ENCODE data around the gene CPEB2.
"Not testable (repeated sequence)": the region's sequence is repeated elsewhere in the genome, so short reads cannot be mapped to it uniquely, and the experiment has no call there.

CPEB2 gene

DNA sequence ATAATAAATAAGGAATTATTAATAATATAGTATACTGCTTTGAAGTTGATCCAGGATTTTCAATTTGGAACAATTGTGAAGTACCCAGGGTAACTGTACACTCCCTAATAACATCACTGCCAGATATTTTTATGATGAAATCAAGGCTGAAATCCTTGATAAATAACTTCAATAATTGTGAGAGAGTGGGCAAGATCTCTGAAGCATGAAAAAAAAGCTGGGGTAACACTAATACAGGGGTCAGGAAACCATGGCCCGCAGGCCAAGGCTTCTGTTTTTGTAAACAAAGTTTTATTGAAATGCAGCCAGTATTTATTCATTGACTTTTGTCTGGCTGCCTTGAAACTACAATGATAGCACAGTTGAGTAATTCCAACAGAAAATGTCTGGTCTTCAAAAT lies 41.6 kb downstream of the CPEB2 start:
- DNase-seq (ENCODE audit: low read depth, low spot score) = no peak

DNA sequence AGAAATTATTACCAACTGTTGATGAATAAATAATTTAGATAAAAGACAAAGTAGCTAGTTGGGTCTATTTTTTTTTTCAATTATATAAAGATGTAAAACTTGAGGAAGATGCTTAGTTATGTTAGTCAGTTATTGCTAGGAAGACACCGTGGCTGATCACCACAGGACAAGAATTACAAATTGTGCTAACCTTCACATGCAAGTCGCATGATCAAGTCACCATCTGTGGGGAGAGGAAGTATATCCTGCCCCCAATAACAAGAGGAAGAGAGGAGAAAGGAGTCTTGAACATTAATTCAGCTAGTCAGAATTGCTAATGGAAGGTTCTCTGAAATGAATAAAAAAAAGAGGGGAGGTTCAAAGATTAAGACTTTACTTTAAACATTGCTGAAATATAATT lies 52.3 kb downstream of the CPEB2 start:
- no peak for DNase-seq (ENCODE audit: low read depth, low spot score)

DNA sequence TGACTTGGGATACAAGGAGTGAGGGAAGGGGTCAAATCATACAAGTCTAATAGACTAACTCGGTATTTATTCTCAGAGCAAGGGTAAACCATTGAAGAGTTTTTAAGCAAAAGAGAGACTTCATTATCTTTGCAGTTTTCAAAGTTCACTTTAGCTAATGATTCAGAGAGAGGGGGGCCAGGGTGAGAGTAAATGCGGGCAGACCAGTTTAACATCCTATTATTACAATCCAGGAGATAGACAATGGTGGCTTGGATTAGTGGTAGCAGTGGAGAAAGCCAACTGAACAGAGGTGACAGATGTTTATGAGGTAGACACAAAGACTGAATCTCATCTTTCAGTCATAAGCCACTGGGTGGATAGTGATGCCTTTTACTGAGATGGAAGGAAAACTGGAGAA lies 57.9 kb downstream of the CPEB2 start:
- DNase-seq (ENCODE audit: low read depth, low spot score) = no peak

DNA sequence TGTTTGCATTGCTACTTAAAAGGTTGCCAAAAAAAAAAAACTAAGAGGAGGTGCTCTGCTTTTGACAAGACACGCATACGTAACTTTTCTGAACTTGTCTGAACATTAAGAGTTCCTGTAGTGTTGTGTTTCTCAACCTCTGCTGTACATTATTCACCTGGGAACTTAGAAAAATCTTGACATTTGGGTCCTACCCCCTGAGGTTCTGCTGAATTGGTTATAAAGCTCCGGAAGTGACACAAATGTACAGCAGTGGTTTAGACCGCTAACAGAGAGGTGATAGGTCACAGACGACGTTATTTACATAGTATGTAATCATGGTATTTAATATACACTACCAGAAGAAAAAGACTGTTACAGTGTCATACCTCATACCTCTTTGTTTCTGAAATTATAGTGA lies 61.1 kb downstream of the CPEB2 start:
- DNase-seq (ENCODE audit: low read depth, low spot score) = no peak

DNA sequence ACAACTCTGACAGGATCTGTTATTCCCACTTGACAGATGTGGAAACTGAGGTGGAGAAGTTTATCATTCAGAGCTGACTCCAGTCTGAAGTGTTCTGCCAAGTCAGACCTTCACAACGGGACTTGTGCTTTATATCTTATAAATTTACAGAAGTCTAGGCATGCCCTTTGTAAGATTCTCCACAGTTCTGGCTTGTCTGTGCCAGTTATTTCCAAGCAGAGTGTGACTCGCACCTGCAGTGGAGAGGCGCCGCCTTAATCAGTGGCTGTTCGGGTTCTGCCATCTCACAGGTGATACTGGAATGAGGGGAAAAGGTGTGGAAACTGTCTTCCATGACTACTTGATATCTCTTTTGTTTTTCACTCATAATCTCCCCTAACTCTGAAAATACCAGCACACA lies 63.2 kb downstream of the CPEB2 start:
- DNase-seq (ENCODE audit: low read depth, low spot score) = no peak

DNA sequence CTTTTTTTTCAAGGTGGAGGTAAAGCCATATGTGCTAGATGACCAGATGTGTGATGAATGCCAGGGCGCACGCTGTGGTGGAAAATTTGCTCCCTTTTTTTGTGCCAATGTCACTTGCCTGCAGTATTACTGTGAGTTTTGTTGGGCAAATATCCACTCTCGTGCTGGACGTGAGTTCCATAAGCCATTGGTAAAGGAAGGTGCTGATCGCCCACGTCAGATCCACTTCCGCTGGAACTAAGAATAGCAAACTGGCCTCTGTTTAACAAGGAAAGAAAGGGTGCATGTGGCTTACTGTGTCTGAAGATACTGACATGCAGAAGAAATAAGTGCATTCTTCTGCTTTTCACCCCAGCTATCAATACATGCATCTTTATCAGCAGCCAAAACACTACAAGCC lies 63.9 kb downstream of the CPEB2 start:
- DNase-seq (ENCODE audit: low read depth, low spot score) = no peak

DNA sequence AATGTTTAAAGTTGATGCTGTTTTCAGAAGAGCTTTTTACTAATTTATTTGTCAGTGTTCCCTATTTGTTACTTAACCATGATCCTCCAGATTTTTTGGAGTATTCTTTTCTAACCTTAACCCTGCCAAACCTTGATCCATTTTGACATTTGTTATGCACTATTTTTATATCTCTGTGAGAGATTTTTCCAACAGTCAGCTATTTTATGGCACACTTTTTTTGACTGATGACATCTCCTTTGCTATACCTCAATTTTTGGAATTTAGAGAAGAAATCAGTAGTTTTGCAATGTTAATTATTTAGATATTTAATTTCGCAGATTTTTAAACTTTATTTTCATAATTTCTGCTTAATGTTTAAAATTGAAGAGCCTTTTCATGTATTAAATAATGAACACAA lies 66.0 kb downstream of the CPEB2 start:
- no peak for DNase-seq (ENCODE audit: low read depth, low spot score)

DNA sequence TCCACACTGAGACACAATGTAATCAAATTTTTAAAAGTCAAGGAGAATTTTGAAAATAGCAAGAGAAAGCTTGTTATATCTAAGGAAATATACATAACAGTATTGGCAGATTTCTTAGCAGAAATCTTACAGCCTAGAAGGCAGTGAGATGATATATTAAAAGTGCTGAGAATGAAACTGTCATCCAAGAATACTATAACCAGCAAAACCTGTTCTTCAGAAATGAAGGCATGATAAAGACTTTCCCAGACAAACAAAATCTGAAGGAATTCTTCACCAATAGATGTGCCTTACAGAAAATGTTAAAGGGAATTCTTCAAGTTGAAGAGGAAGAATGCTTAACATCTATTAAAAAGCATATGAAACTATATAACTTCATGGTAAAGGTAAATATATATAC lies 73.6 kb downstream of the CPEB2 start:
- no peak for DNase-seq (ENCODE audit: low read depth, low spot score)

DNA sequence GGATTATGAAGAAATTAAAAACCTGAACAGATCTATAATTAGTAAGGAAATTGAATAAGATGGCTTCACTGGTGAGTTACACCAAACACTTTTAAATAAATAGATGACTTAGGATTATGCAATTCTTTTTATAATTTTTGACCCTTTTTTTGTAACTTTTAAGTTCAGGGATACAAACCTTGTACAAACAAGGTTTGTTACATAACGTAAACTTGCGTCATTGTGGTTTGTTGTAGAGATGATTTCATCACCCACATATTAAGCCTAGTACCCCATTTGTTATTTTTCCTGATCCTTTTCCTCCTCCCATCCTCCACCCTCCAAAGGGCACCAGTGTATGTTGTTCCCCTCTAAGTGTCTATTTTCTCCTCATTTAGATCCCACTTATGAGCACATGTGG lies 75.7 kb downstream of the CPEB2 start:
- DNase-seq (ENCODE audit: low read depth, low spot score) = no peak

DNA sequence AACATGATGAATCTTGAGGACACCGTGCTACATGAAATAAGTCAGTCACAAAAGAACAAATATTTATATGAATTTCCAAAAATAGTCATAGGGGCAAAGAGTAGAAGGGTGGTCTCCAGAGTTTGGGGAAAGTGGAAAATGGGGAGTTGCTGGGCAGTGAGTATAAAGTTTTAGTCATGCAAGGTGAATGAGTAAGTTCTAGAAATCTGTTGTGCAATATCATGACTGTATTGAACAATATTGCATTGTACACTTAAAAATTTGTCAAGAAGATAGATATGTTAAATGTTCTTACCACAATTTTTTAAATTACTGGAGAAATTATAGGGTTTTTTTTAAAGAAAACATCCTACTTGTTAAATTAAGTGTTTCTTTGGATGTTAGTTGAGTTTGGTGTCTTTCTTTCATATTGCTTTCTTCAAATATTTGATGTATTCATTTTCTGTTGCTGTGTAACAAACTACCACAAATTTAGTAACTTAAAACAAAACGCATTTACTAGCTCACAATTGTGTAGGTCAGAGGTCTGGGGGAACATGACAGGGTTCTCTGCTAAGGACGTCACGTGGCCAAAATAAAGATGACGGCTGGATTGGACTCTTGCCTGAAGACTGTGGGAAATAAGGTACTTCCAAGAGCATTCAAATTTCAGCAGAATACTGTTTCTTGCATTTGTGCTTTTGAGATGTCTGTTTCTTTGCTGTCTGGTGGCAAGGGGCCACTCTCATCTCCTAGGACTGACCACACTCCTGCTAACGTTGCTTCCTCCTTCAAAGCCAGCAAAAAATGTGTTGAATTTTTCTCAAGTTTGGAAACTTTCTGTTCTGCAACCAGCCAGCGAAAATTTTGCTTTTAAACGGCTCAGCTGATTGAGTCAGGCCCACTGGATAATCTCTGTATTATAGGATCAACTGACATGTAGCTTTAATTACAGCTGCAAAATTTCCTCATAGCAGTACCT lies 76.7 kb downstream of the CPEB2 start:
- no peak for DNase-seq (ENCODE audit: low read depth, low spot score)

DNA sequence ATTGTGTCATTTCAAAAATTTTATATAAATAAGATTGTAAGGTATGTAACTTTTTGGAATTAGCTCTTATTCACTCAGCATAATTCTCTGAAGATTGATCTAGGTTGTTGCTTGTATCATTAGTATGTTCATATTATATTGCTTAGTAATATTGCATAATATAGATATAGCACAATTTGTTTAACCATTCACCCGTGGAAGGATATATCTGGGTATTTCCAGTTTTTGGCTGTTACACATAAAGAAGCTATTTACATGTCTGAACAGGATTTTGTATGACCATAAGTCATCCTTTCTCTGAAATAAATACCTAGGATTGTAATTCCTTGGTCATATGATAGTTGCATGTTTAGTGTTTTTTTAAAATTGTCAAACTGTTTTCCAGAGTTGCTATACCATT lies 82.5 kb downstream of the CPEB2 start:
- DNase-seq (ENCODE audit: low read depth, low spot score) = no peak

DNA sequence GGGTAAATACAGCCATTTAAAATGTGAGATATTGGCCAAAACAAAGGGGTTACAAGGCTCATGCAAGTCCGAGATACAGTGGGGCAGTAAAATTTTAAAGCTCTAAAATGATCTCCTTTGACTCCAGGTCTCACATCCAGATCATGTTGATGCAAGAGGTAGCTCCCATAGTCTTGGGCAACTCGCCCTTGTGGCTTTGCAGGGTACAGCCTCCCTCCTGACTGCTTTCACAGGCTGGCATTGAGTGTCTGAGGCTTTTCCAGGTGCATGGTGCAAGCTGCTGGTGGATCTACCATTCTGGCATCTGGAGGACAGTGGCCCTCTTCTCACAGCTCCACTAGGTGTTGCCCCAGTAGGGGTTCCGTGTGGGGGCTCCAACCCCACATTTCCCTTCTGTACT lies 83.5 kb downstream of the CPEB2 start:
- DNase-seq (ENCODE audit: low read depth, low spot score) = not testable (repeated sequence)

DNA sequence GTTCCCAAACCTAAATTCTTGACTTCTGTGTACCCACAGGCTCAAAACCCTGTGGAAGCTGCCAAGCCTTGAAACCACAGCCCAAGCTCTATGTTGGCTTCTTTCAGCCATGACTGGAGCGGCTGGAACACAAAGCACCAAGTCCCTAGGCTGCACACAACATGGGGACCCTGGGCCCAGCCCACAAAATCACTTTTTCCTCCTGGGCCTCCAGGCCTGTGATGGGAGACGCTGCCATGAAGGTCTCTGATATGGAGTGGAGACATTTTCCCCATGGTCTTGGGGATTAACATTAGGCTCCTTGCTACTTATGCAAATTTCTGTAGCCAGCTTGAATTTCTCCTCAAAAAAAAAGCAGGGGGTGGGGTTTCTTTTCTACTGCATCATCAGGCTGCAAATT lies 84.0 kb downstream of the CPEB2 start:
- not testable (repeated sequence) for DNase-seq (ENCODE audit: low read depth, low spot score)

DNA sequence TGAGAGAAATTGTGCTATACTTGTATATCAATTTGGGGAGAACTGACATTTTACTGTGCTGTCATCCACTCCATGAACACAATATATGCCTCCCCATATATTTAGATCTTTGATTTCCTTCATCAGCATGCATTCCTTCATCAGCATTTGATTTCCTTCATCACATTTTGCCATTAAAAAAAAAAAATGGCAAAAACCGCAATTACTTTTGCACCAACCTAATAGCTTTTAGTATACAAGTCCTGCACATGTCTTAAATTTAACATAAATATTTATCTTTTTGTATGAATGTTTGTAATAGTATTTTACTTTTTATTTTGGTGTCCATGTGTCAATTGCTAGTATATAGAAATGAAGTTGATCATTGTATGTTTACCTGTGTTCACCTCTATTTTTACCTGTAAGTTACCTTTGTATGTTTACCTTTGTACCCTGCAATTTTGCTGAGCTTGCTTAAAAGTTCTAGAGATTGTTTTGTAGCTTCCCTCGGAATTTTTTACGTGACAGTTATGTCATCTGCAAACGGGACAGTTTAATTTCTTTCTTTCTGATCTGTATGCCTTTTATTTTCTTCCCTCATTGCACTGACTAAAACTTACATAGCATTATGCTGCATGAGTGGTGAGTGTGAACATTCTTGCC lies 86.2 kb downstream of the CPEB2 start:
- no peak for DNase-seq (ENCODE audit: low read depth, low spot score)

DNA sequence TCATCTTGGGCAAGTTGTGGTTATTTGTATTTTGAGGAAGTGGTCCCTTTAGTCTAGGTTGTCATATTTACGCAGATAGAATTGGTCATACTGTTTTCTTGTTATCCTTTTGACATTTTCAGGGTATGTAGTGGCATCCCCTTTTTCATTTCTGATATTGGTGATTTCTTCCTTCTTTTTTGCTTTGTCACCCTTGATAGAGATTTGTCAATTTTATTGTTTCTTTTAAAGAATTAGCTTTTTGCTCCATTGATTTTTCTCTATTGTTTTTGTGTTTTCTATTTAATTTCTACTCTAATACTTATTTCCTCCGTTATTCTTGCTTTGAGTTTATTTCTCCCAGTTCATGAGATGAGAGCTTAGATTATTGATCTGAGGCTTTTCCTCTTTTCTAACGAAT lies 87.7 kb downstream of the CPEB2 start:
- no peak for DNase-seq (ENCODE audit: low read depth, low spot score)

DNA sequence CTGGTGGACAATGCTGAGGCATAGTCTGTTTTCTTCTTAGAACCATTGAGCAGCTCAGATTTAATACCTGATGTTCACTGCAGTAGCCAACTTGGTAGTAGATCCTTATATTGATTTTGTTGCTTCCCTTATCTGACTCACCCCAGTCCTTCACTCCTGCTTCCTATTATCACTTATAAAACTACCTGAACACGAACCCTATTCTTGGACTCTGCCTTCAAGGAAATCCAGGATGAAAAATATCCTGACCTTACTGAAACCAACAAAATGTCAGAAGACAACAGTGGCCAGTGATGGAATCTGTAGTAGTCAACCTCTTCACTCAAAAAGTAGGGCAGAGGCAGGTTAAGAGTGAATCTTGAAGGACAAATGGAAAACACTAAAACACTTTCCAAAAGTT lies 98.1 kb downstream of the CPEB2 start:
- no peak for DNase-seq (ENCODE audit: low read depth, low spot score)

DNA sequence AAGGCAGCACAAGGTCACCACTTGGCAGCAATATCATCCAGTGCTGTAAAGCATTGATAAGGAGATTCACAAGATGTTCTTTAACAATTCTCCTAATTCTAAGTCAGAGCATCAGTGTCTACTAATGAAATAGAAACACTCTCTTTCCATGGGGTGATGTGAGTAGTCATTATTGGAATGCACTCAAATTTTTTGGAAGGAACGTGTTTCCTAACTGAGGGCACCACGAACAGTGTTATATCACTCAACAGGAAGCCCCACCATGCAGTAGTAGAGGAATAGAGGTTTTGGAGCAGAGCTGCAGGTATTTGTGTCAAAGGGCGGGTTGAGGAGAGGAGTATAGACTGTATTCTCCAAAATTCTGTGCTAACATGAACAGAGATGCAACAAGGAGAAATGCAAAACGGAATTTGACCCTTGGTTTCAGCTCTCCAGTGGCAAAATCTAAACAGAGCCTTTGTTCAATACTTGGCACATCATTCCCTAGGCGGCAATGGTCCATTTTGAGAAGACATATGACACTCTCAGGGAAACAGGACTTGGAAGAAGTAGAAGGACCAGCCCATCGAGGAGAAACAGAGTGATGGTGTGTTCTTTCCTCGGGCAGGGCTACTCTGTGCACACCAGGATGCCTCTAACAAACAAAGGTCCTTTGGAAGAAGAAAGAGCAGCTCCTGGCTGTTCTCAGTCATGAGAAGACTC lies 98.9 kb downstream of the CPEB2 start:
- no peak for DNase-seq (ENCODE audit: low read depth, low spot score)

DNA sequence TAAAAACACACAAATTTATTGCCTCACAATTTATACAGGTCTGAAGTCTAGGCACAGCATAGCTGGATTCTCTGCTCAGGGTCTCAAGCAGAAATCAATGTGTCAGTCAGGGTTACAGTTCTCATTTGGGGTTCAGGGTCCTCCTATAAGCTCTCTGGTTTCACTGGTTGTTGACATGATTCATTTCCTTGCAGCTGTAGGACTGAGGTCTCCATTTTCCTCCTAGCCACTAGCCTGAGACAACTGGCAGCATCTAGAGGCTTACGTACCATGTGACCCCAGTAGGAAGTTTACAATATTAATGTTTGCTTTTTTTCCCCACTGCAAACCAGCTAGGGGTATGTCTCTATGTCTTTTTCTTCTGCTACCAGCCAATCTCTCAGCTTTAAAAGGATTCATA lies 102.5 kb downstream of the CPEB2 start:
- DNase-seq (ENCODE audit: low read depth, low spot score) = no peak

DNA sequence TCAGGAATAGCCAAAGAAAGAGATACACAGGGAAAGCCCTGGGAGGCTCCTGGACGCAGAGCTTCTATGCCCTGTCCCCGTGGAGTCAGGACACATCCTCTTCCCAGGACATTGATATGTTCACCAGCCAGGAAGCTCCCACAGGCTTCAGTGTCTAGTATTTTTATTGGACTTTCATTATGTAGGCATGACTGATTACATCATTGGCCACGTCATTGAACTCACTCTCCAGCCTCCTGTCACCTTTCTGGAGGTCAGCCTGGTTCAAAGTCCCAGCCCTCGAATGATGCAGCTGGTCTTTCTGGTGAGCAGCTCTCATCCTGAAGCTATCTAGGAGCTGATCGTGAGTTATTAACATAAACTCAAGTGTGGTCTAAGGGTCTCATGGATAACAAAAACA lies 104.1 kb downstream of the CPEB2 start:
- DNase-seq (ENCODE audit: low read depth, low spot score) = no peak

DNA sequence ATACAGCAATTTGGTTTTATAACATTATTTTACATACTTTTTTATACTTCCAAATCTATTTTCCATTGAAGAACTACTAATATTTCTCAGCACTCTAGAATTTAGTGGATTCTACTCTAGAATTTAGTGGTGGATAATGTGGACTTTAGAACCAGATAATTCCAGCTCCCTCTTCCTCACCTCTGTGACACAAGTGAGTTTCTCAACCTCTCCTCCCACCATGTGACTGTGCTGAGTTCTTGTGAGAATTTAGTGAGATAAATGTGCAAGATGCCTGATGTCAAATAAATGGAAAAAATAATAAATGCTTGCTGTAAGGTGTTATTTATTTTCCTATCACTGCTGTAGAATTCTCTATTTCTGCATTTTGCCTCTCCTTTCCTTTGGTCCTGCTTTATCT lies 107.3 kb downstream of the CPEB2 start:
- DNase-seq (ENCODE audit: low read depth, low spot score) = no peak

DNA sequence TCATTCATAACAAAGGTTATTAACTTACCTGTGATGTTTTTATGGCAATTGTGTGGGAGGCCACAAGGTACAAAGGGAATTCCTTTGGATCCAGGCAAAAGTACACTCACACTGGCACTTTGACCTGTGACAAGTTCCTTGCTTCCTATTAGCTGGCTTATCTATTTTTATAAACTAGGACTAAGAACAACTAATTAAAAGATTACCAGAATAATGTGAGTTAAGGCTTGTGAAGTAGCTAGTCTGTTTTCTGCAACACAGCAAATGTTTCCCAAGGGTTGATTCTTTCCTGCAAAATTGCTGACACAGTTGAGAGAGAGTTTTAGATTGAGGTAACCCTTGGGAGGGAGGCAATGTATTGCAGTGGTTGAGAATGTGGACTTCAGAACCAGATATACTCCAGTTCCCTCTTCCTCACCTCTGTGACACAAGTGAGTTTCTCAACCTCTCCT lies 107.9 kb downstream of the CPEB2 start:
- no peak for DNase-seq (ENCODE audit: low read depth, low spot score)

DNA sequence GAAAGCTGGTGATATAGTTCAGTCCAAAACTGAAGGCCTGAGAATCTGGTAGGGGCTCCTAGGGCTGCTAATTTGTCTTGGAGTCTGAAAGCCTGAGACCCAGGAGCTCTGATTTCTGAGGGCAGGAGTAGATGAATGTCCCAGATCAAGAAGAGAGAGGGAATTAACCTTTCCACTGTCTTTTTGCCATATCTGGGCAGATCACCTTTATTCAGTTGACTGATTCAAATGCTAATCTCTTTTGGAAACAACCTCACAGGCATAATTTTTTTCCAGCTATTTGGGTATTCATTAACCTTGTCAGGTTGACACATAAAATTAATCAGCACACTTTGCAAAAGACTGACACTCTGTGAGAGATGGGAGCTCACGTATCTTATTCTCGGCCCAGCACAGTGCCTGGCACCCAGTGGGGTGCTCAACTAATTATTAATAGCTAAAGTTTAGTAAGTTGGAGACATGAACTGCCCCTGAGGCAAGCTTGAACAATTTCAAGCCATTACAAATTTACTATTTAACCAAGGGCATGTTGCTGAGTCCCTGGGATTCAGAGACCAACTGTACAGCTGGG lies 114.3 kb downstream of the CPEB2 start:
- no peak for DNase-seq (ENCODE audit: low read depth, low spot score)

Measured in activated naive CD8-positive, alpha-beta T cell treated with anti-CD3 and anti-CD28 coated beads, Interleukin-2, amount 50 U/mL, for 16 hours (primary cell).